ENCODE results near the gene MATN4. TPM values are rescaled to one million over a fixed set of nuclear protein-coding genes. Genes with fewer than 3 reads are reported as not detected.

The MATN4 gene
- total RNA-seq, 1 donor, result under 0.01 TPM

DNA sequence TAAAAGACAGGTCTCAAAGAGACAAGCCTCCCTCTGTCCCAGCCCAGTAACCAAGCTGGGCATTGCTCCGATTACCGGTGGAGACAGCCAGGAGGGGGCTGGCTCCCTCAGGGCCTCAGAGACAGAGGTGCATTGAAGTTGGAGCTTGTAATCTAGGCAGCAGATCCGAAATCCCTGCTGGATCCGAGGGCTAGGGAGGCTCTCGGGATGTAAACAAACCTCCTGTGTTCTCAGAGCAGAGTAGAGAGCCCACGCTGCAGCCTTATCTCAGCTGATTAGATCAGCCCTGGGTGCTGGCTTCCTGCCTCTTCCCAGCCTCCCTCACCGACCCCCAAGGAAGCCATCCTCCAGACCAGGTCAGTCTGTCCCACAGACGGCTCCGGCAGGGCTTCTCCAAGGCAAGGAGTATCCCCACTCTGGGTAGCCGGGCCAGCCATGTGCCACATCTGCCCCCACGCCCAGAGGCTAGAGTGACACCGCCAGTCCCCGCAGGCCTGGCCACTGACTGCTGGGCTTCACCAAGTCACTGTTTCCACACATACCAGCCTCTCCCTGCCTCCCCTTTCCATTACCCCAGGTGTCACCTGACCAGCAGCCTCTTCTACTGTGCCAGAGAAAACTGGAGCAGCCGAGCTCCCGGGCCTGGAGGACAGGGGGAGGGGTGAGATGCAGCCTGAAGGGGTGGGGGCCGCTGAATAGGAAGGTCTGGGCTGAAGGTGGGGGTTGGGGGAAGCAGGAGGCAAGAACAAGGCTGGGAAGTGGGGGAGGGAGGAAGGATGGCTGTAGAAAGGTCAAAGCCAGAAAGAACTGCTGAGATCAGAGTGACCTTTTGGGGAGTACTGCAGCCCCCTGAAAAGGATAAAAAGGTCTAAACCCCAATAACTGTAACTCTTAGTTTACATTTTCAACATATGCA, 34.1 kb upstream of the MATN4 start:
- no peak for DNase-seq (ENCODE audit: low read depth in 2 of 3, low spot score in 2 of 3)

DNA sequence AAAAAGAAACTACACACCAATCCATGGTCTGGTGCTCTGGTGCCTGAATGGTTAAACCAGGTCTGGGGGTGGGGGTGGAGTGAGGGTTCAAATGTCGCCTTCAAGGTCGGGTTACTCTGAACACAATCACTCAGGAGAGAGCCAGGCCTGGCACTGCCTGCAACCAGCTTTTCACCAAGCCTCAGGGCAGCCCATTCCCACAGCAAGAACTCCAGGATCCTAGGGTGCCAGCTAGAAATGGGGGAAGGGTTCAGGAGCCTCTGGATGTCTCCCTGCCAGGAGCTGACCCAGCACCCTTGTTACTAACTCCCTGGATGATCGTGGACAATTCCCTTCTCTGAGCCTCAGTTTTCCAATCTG, 33.5 kb upstream of the MATN4 start:
- no peak for DNase-seq (ENCODE audit: low read depth in 2 of 3, low spot score in 2 of 3)

DNA sequence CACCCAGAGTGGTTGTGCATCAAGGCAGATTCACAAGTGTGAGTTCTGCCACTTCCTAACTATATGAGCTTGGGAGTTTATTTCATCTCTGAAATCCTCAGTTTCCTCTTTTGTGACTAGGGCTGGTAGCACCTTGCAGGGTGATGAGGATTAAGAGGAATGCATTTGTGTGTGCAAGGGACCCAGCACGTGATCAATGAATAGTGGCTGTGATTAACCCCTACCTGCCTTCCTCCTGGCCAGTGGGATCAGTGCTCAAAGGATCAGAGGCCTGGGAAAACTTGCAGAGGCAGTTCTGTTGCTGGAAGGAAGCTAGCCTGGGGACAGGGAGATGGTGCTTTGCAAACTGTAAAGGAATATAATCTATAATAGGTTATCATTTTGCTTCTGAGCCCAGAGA, 32.9 kb upstream of the MATN4 start:
- DNase-seq (ENCODE audit: low read depth in 2 of 3, low spot score in 2 of 3), result no peak

DNA sequence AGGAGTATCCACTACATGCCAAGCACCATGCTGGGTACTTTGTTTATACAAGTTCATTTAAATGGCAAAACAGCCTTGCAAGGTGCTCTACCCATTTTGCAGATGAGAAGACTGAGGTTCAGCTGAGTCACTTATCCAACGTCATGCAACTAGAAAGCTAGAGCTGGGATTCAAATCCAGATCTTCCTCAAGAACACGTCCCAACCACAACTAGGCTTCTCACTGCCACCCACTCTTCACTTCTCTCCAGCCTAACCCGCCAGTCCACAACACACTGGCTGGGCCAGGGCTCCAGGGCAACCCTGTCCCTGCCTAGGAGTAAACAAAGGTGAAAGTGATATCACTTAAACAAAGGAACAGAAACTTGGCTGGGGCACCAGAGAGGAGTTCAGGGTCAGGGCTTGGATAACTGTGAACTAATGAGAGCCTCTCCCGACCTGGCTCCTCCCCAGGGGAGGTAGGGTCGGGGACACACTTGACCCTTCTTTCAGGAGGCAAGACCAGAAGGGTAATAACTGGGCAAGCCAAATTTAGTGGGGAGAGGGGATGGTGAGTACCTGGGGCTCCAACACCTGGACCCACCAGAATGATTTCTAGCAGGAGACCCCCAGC, 32.2 kb upstream of the MATN4 start:
- no peak for DNase-seq (ENCODE audit: low read depth in 2 of 3, low spot score in 2 of 3)

DNA sequence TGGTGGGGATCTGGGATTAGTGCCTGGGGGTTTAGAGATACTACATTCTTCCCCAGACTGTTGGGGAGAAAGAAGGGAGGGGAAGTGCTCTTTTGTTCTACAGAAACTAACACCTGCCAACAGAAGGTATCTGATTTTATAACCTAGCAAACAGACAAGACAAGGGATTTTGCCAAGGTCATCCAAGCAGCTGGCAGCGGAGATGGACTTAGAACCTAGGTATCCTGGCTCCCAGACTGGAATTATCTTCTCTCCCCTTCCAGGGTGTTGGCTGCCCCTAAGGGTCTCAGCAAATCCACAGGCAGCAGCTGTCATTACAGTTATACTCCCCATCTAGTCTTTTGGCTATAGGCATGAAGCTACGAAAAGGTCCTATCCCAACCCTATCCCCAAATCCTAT, 31.7 kb upstream of the MATN4 start:
- no peak for DNase-seq (ENCODE audit: low read depth in 2 of 3, low spot score in 2 of 3)

DNA sequence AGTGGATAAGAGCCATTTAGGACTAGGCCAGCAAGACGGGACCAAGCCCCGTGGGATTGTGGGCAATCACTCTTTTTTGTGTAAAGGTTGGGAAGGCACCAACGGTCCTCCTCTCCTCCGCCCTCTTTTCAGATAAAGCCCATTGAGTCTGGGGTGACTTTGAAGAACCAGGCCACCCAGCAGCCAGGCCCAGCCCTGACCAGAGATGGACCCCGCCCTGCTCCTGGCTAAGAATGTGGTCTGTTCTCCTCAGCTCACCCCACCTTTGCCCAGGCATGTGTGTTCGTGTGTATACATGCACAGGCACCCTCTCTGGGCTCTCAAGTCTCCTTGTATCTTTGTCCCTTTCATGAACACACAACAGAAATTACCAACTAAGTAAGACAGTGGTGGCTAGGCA, 31.0 kb upstream of the MATN4 start:
- no peak for DNase-seq (ENCODE audit: low read depth in 2 of 3, low spot score in 2 of 3)

DNA sequence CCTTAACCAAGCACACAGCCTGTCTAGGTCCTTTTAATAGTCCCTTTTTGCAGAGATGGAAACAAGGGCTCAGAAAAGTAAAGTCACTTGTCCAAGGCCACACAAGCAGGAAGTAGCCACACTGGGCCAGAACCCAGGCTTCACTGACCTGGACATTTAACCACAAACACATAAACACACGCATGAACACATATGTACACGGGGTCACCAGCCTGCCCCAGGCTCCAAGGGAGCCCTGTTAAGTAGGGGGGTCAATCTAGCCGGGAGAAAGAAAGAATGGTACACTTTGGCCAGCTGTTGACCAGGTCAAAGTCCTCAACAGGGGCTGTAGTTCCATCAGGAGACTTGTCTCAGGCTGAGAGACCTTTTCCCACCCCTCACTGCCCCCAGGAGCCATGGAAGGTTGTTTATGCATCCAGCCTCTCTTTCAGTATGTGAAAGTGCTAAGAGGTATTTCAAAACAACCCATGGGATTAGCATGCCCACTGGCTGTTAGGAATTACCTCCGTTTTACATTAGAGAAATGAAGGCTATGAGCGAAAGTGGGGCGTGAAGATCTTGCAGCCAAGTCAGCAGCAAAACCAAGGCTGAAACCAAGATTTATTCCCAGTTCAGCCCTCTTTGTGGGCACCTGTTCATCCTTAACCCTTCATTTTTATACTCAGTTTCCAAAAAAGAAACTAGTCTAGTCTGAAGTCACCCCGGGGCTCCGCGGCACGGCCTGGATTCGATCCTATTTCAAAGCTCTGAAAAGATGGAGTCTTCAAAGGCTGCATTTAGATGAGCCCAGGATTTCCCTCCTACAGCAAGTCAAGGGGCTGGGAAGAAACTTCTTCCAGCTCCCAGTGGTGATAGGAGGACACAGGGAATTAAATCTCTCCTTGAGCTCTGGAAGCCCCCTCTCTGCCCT, 30.3 kb upstream of the MATN4 start:
- DNase-seq (ENCODE audit: low read depth in 2 of 3, low spot score in 2 of 3), result no peak

DNA sequence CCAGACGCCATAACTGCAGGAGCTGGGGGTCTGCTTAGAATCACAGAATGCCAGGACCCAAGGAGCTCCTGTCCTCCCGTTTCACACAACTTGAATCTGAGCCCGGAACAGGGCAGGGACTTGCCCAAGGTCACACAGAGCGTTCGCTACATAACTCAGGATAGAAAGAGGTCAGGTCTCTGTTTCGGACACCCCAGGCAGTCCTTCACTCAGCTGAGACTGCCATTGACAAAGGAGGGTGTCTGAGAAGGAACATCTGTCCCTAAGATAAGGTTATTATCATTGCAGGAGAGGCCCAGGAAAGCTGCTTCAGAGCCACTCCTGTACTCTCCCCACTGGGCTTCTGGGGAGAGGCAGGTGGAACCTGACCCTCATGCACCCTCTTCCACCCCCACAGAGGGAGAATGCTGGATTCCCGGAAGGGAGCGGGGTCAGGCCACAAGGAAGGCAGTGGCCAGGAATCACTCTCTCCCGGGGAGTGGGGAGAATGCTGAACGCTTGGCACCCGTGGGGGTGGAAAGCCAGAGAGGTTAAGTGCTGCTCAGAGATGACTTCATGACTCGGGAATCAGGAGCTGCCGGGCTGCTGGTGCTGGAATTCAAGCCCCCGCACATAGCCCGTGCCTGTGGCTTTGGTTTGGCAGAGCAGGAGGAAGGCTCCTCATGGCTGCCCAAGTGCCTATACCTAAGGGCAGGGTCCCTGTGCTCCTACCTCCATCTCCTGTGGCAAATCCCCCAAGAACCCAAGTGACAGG, 29.4 kb upstream of the MATN4 start:
- DNase-seq (ENCODE audit: low read depth in 2 of 3, low spot score in 2 of 3), result no peak

DNA sequence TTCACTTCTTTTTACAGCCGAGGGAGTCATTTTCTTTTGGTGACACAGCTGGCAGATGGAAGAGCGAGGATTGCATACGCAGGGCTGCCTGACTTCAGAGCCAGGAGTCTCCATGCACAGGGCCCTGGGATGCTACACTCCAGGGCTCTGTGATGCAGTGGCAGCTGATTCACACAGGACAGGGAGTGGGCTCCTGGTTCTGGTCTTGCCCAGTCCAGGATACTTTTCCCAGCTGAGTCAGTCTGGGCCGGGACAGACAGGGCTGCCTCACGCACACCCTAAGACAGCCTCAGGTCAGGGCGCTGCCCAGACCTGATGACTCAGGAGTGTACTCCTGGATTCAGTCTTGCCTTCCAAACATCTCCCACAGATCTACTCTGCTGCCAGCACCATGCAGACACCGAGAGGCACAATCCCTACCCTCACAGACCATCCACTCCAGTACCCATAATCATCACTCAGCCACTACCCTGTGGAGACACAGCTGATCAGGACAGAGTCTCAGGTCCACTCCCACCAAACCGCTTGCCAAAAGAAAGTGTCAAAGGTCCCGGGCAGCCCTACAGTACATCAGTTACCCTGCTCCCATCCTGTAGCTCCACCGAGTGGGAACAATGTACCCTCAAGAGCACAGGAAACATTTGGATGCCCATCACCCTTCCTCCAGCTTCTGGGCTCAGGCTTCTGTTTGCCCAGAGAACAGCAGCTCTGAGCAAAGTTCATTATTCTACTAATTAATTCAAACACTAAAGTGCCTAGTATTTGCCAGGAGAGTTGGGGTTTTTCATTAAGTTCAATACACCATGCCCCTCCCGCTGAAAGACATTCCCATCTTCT, 28.6 kb upstream of the MATN4 start:
- no peak for DNase-seq (ENCODE audit: low read depth in 2 of 3, low spot score in 2 of 3)

DNA sequence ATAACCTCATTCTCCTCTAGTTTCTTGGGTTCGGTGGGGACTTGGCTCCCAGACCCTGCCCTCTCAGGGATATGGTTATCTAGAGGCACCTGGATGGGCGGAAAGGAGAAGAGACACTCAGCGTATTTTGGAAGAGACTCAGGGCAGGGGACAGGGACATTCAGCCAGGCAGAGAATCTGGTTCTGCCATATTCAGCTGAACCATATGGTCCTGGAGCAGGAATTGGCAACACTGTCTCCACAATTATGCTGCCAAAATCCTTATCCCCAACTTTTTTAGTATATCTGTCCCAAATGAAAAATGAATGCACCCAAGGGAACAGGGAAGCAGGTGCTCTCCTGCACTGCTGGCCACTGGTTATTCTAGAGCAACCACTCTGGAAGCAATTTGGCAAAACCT, 22.4 kb upstream of the MATN4 start:
- DNase-seq (ENCODE audit: low read depth in 2 of 3, low spot score in 2 of 3), result no peak

DNA sequence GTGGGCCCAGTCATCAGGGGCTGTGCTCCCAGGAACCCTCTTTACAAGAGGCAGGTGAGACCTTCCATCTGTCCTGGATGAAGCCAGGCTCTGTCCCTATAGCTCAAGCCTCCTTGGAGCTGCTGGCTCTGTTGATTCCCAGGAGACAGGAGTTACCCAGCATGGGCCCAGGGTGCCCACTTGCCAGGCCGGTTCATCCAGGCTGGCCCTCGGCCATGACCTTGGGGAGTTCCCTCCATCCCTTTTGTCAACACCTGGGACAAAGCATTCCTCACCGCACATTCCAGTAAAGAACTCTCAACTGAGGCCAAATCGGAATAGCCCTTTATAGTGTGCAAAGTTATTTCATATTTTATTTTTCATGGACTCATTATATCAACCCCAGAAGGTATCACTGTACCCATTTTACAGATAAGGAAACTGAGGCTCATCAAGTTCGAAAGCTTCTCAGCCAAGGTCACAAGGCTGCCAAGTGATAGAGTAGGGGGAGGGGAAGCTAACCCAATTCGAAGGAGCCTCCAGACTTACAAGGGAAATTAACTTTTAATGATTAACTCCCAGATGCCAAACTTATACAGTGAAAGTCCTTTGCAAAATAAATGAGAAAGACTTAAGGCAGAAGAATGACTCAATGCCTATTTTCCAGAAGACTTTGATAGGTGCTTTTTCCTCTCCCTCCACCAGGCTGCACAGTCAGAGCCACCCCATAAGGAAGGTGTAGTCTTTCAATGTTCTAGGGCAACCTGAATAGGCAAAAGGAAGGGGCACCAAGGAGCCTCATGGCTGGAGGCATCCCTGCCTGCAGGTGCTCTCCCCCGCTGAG, 21.6 kb upstream of the MATN4 start:
- no peak for DNase-seq (ENCODE audit: low read depth in 2 of 3, low spot score in 2 of 3)

DNA sequence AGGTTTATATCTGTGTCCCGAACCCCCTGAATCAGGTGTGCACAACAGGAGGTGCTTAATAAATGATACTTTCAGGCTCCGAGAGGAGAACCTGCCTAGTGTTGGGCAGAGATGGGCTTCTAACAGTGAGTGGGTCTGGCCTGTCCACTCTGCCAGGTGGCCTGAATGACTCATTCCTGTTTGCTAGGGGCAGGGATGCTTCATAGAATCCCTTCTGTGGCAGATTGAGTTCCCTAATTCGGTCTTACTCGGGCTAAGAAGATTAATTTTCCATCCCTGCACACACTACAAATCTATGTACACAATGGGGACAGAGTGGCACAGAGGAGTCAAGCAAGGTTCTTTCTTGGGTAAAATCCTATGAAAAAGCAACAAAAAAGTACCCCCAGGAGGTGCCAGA, 20.4 kb upstream of the MATN4 start:
- DNase-seq (ENCODE audit: low read depth in 2 of 3, low spot score in 2 of 3), result no peak

DNA sequence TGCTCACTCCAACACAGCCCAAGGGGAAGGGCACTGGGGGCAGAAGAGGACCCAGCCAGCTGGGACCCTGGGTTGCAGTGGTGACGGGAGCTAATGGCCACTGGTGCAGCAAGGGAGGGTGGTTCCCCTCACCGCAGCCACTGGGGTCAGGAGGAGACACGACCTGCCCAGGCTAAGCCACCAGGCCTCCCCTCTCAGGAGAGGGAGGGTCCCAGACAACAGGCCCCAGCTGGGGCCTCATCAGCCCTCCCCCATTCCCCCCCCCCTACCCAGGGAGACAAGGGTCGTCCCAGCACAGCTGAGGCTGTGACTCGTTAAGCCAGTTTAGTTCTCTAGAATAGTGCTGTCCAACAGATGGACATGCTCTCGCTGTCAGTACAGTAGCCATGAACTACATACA, 17.3 kb upstream of the MATN4 start:
- DNase-seq (ENCODE audit: low read depth in 2 of 3, low spot score in 2 of 3), result no peak

DNA sequence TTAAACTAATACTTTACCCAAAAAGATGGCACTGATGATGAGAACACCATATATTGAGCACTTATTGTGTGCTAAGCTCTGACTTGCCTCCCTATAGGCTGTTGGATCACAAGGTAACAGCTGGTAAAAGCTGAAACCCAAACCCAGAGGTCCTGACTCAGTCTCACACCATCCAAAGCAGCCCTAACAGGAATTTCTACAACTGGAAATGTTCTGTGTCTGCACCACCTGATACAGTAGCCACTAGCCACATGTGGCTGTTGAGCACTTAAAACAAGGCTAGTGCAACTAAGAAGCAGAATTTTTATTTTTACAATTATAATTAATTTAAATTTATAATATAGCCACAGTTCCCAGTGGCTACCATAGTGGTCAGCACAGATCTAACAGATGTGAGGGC, 15.6 kb upstream of the MATN4 start:
- DNase-seq (ENCODE audit: low read depth in 2 of 3, low spot score in 2 of 3), result no peak

DNA sequence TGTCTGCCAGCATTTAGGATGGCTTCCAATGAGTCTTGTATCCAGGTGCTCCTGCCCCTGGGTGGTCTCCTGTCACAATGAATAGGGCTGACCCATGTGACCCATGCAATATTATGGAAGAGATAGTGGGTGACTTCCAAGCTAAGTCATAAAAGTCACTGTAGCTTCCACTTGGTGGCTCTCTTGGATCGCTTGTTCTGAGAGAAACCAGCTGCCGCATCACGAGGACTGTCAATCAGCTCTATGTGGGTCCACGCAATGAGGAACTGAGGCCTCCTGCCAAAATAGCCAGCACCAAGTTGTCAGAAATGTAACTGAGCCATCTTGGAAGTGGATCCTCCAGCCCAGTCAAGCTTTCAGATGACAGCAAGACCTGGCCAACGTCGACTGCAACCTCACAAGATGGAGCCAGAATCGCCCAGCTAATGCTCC, 14.9 kb upstream of the MATN4 start:
- DNase-seq (ENCODE audit: low read depth in 2 of 3, low spot score in 2 of 3), result peak in 2 of 3 donors; percentile 77 to 90

DNA sequence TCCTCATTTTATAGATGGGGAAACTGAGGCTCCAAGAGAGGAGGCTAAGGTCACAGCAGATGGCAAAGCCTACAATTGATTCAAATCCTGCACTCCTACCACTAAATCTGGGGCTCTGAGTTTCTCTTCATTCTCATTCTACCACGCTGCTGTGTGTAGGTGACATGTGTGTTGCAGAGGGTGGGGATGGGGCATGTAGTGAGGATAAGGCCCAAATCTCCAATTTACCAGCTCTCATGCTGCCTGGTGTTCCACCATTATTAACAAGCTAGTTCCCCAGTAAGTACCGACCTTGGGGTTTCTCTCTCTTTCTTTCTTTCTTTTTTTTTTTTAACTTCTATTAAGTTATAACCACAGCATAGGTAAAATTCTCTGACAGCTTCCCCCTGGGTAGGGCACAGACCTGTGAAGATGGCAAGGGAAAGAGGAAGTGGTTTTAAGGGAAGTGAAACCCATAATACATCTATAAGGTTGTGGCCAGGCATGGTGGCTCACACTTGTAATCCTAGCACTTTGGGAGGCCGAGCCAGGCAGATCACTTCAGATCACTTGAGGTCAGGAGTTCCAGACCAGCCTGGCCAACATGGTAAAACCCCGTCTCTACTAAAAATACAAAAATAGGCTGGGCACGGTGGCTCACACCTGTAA, 13.0 kb upstream of the MATN4 start:
- DNase-seq (ENCODE audit: low read depth in 2 of 3, low spot score in 2 of 3), result peak in 1 of 3 donors; percentile 38

DNA sequence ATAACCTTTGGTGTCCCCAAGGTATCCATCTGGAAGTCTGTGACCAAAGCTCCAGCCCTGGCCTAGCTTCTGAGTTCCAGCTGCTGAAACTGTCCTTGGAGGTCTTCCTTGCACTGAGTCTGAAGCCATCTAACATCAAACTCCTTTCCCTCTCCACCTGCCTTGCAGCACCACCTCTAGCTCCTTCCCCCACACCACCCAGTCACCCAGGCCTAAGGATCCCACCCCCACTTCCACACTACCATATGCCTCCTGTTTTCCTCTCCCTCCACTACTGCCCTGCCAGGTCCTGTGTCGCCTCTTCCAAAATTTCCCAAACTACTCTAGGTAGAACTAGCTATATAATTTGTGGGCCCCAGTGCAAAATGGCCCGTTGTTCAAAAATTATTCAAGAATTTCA, 10.8 kb upstream of the MATN4 start:
- DNase-seq (ENCODE audit: low read depth in 2 of 3, low spot score in 2 of 3), result no peak

DNA sequence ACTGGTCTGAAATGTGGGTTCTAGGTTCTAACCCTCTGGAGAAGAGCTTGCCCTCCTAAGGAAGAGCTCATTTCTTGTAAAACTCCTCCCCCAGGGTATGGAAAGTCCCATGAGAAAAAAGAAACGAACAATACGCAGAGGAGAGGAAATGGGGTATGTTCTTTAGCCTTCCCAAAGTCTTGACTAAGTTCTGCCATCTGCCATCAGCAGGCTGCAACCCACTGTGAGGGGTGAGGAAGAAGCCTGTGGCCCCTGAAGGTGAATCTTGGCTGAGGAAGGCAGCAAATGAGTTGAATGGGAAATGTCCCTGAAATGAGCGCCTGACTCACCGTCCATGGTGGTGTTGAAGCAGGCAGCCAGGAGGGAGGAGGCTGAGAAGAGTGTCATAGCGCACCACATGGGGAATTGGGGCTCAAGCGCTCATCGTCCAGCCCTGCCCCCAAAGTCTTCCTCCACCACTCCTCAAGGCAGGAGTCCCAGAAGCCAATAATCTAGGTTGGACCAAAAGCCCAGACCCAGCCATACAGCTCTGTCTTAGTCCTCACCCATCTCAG, 10.4 kb upstream of the MATN4 start:
- DNase-seq (ENCODE audit: low read depth in 2 of 3, low spot score in 2 of 3), result no peak
